Left ventricle myocardium inferior (tissue), 1 donor: ENCODE measurements around the gene GPD2. TPM values are rescaled to one million over a fixed set of nuclear protein-coding genes. Genes with fewer than 3 reads are reported as not detected.

Source experiments
- DNase-seq: peaks from one replicate; pipeline ENCODE4 v3.0.0-alpha.2; 2020
- H3K27ac ChIP-seq: fragments of 200-600 bp; replicated peaks from 2 replicates; pipeline ENCODE4 v1.8.0; 2021
- H3K27me3 ChIP-seq: fragments of 200-600 bp; 2 replicates; pipeline ENCODE4 v1.8.0; 2021; ENCODE audit warnings: low read depth
- H3K36me3 ChIP-seq: fragments of 200-600 bp; 2 replicates; pipeline ENCODE4 v1.8.0; 2021
- H3K4me1 ChIP-seq: fragments of 200-600 bp; 2 replicates; pipeline ENCODE4 v1.8.0; 2021
- H3K4me3 ChIP-seq: fragments of 200-600 bp; 2 replicates; pipeline ENCODE4 v1.8.0; 2021; ENCODE audit warnings: mild to moderate bottlenecking, moderate library complexity
- H3K9me3 ChIP-seq: fragments of 200-600 bp; replicated peaks from 2 replicates; pipeline ENCODE4 v1.8.0; 2021
- intact Hi-C: fragments of 100-400 bp; cut with micrococcal nuclease; formaldehyde crosslinking; loops from one replicate; pipeline ENCODE4 v1.11.0; 2022
- total RNA-seq: library from RNA; stranded (reverse); fragmentation: NEBNext Ultra II Directional; extraction: Animal tissue kit (Norgen Biotek cat#: 25700); gene quantifications from one replicate; pipeline ENCODE4 v1.2.1, GENCODE V29; 2021
- TF ChIP-seq, protein P1 (sequence below): fragments of 200-600 bp; IDR thresholded peaks from 2 replicates; pipeline ENCODE4 v1.8.0; 2021; ENCODE audit warnings: antibody characterized with exemption, mild to moderate bottlenecking, borderline replicate concordance
- donor health status: DM: no; HTN: yes; CAD: no; lungs with severe emphysema.

Gene GPD2
- total RNA-seq, 1 donor from 2014 or later, result 14.4 TPM

DNA sequence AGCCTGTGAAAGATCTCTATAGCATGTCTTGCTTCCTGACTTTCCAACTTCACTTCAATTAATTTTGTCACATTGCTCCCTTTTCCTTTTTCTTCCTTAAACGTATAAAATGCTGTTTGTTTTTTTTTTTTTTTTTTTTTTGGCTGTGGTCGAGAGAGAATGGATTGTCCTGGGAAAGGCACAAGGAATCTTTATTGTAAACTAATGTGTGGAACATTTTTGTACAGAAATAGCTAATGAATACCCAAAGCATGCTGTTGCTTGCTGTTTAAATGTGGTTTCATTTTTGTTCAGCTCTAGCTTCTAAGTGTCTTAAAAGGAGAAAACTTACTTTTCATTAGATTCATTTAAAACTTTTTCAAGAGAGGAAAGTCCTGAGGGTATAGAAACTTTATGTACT is 105.5 kb downstream of the GPD2 start:
- no peak overlapping the region for H3K27ac ChIP-seq

DNA sequence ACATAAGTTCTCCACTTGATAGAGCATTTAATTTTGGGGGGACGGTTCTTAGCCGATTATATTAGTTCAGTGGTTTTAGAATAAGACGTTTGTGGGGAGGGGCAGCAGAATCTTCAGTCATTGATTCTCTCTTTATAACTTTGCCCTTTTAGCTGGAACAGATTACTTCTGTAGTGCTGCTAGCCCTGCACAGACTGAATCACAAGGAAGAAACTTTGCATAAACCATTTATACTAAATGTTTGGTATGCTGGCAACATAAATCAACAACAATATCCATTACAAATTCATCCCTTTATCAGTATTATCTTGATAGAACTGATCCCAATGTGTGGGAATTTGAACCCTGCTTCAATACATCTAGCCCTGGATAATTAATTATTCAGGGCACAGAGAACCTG is 112.2 kb downstream of the GPD2 start:
- intact Hi-C loops, result no loop called here
- TF ChIP-seq, protein P1, sequence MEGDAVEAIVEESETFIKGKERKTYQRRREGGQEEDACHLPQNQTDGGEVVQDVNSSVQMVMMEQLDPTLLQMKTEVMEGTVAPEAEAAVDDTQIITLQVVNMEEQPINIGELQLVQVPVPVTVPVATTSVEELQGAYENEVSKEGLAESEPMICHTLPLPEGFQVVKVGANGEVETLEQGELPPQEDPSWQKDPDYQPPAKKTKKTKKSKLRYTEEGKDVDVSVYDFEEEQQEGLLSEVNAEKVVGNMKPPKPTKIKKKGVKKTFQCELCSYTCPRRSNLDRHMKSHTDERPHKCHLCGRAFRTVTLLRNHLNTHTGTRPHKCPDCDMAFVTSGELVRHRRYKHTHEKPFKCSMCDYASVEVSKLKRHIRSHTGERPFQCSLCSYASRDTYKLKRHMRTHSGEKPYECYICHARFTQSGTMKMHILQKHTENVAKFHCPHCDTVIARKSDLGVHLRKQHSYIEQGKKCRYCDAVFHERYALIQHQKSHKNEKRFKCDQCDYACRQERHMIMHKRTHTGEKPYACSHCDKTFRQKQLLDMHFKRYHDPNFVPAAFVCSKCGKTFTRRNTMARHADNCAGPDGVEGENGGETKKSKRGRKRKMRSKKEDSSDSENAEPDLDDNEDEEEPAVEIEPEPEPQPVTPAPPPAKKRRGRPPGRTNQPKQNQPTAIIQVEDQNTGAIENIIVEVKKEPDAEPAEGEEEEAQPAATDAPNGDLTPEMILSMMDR, result no peak

More for the DNA sequence above, 105.5 kb downstream of the GPD2 start:
- H3K4me3 ChIP-seq, result no peak overlapping the region
- no peaks in the 10 kb centered on the region for H3K27me3 ChIP-seq
- intact Hi-C loops, result no loop called here
- no peaks in the 10 kb centered on the region for H3K9me3 ChIP-seq
- peaks cover 3% of the 10 kb centered on the region for H3K36me3 ChIP-seq
- no peaks in the 10 kb centered on the region for H3K4me1 ChIP-seq
- TF ChIP-seq, protein P1, result no peak
- DNase-seq, result no peak

GRCh38 chr2:156553714-156554442 is 117.7 kb downstream of the GPD2 start:
- TF ChIP-seq, protein P1, result no peak
- no peak for DNase-seq
- intact Hi-C loops, result no loop called here
- Histone ChIP-seq H3K9me3 (no peaks in the 10 kb centered on the region), H3K27me3 (no peaks in the 10 kb centered on the region), H3K4me3 (no peak overlapping the region), H3K36me3 (peaks cover 25% of the 10 kb centered on the region), H3K4me1 (no peaks in the 10 kb centered on the region), H3K27ac (no peak overlapping the region)

More for the DNA sequence above, 112.2 kb downstream of the GPD2 start:
- Histone ChIP-seq H3K4me3 (no peak overlapping the region), H3K4me1 (no peaks in the 10 kb centered on the region), H3K36me3 (peaks cover 9% of the 10 kb centered on the region), H3K9me3 (no peaks in the 10 kb centered on the region), H3K27me3 (no peaks in the 10 kb centered on the region), H3K27ac (no peak overlapping the region)
- DNase-seq, result no peak

DNA sequence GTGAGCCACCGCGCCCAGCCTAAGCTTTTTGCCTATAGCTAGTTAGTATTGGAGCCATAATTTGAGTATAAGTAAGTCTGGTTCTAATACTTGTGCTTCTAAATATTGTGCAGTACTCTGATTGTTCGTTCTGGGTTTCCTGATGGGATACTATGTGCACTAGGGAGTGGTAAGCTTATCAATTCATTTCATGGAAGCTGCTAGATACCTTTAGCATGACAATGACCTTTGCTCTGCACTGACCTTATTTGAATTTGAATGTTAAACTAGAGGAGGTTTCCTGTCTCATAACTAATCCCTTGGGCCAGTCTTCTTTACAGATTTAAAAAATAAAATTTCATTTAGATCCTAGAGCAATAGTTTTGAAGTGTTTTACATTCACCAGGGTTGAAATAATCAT is 125.1 kb downstream of the GPD2 start:
- H3K27ac ChIP-seq, result no peak overlapping the region
- no peak overlapping the region for H3K4me3 ChIP-seq
- peaks cover 16% of the 10 kb centered on the region for H3K36me3 ChIP-seq
- intact Hi-C loops, result no loop called here
- H3K9me3 ChIP-seq, result no peaks in the 10 kb centered on the region
- peaks cover 14% of the 10 kb centered on the region for H3K4me1 ChIP-seq
- DNase-seq, result no peak
- no peaks in the 10 kb centered on the region for H3K27me3 ChIP-seq
- TF ChIP-seq, protein P1, result no peak

- no peak overlapping the region for H3K27ac ChIP-seq
- TF ChIP-seq, protein P1, result no peak
- intact Hi-C loops, result no loop called here
- H3K9me3 ChIP-seq, result no peaks in the 10 kb centered on the region
- H3K36me3 ChIP-seq, result peaks cover 13% of the 10 kb centered on the region
- H3K4me3 ChIP-seq, result no peak overlapping the region
- H3K27me3 ChIP-seq, result no peaks in the 10 kb centered on the region
- H3K4me1 ChIP-seq, result peaks cover 14% of the 10 kb centered on the region
- no peak for DNase-seq
Measured at GRCh38 chr2:156562124-156562523, 125.9 kb downstream of the GPD2 start.
